ENCODE measurements around the gene SCAMP2.

GRCh38 chr15:74824976-74825375 is 48.2 kb downstream of the SCAMP2 start:
- TF ChIP-seq FOXM1 (IDR thresholded peaks at IDR 0.05; ENCODE audit: borderline replicate concordance) = no peak
- no peak for TF ChIP-seq ELF4 (IDR thresholded peaks at IDR 0.05)
- no peak for TF ChIP-seq BHLHE40 (IDR thresholded peaks at IDR 0.05; ENCODE audit: borderline replicate concordance)
- TF ChIP-seq SP1 (IDR thresholded peaks at IDR 0.05) = no peak
- no peak for TF ChIP-seq HDGF (IDR thresholded peaks at IDR 0.05; ENCODE audit: borderline replicate concordance)
- no peak for TF ChIP-seq SUZ12 (IDR thresholded peaks at IDR 0.05)
- no peak for TF ChIP-seq FOXK2 (IDR thresholded peaks at IDR 0.05)

All from HEK293T (cell line).